PC-9 (cell line): ENCODE measurements around the gene PRDM16.

Source experiments
- CTCF ChIP-seq: fragments of 200-600 bp; sonication (generic); conservative IDR thresholded peaks from 2 replicates; pipeline ENCODE4 v1.6.1; 2017; ENCODE audit warnings: mixed run types, antibody characterized with exemption, mild to moderate bottlenecking, moderate library complexity
- EZH2 ChIP-seq: fragments of 200-600 bp; sonication (generic); IDR thresholded peaks from 2 replicates; pipeline ENCODE4 v1.8.0; 2017; ENCODE audit warnings: antibody characterized with exemption, low read depth

- no peak for TF ChIP-seq CTCF
- TF ChIP-seq EZH2 = no peak
Measured at GRCh38 chr1:3196577-3197245, 127.7 kb downstream of the PRDM16 start.
